GM12873 (cell line): ENCODE measurements around the gene TIMM23.

Experiments
- TF ChIP-seq, protein P1 (sequence below): IDR thresholded peaks from 2 replicates; pipeline ENCODE4 v1.5.1; 2012; ENCODE audit warnings: low read depth, mild to moderate bottlenecking, moderate library complexity, low read length, control low read depth; ENCODE audit not compliant: insufficient read depth; ENCODE audit errors: missing control alignments

The TIMM23 gene

DNA sequence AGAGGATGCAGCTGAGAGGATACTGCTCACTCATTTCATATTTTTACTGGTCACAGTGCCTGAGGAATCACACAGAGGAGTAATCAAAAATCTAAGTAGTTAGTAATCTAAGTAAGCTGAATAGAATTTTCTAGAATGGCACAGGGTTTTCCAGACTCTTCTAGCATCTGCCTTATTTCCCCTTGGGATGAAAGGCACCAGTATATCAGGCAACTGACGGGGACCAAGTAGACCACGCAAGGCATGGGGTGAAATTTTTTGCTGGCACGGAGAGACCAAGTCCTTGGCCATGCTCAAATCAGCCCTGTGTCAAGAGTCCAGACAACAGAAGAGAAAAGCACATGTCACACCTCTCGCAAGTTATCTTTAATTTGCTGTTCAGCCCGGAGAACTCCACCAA lies 43.9 kb downstream of the TIMM23 start:
- TF ChIP-seq, protein P1, sequence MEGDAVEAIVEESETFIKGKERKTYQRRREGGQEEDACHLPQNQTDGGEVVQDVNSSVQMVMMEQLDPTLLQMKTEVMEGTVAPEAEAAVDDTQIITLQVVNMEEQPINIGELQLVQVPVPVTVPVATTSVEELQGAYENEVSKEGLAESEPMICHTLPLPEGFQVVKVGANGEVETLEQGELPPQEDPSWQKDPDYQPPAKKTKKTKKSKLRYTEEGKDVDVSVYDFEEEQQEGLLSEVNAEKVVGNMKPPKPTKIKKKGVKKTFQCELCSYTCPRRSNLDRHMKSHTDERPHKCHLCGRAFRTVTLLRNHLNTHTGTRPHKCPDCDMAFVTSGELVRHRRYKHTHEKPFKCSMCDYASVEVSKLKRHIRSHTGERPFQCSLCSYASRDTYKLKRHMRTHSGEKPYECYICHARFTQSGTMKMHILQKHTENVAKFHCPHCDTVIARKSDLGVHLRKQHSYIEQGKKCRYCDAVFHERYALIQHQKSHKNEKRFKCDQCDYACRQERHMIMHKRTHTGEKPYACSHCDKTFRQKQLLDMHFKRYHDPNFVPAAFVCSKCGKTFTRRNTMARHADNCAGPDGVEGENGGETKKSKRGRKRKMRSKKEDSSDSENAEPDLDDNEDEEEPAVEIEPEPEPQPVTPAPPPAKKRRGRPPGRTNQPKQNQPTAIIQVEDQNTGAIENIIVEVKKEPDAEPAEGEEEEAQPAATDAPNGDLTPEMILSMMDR = no peak

DNA sequence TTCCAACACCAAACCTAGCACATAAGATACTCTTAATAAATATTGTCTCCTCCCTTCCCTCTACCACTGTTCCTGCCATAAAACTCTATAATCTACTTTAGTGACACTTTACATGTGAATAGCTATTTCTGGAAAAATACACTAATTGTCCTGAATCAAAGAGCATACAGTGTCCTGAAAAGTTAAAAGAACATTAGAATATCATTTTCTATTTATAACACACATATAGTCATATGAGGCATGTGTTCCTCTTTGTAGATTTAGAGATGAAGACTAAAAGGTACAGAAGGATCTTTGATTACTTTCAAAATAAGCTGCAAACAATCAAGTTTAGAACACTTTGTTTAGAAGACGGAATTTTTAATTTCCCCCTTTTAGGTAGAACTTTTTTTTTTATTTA lies 44.5 kb downstream of the TIMM23 start:
- TF ChIP-seq, protein P1 = no peak

DNA sequence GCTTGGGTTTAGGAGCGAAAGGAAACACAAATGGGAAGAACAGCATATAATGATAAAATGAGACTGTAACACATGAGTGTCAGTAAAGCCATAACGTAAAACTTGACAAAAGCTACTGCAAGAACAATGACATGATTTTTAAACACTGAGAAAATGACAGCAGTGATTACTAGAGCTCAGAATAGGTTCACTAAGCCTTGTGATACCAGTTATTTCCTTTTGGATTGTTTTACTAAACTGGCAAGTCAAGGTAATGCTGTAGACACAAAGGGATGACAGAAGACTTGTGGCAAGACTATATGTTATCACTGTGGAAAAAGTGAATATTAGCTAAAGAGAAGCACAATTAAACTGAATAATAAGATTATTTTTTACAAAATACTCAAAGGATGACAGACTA lies 45.4 kb downstream of the TIMM23 start:
- TF ChIP-seq, protein P1 = no peak

DNA sequence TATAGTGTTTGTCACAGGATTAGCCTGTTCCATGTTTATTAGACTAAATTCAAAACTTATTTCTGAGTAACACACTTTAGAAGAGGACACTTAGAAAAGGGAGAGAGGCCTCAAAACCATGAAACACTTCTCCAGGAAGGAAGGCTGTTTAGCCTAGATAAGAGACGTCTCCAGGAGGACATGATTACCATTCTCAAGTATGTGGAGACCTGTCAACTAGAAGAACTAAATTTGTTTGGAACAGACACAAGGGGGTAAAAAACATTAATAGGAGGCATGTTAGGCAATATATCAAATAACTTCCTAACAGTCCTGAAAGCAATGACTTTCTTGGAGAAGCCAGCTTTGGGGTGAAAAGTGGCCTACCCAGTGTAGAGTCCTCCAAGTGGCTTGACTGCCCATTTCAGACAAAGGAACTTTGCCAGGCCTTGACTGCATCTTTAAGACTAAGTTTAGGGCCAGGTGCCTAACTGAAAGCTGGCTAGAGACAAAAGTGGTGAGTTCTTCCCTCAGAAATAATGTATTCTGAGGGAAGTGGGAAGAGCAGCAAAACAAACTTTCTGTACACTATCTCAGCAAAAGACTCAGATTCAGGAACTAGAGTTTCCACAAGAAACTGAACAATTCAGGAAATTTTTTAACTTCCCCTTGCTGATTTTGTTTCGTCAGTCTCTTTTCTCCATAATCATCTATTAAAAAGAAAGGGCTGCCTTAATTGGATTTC lies 46.3 kb downstream of the TIMM23 start:
- TF ChIP-seq, protein P1 = no peak

DNA sequence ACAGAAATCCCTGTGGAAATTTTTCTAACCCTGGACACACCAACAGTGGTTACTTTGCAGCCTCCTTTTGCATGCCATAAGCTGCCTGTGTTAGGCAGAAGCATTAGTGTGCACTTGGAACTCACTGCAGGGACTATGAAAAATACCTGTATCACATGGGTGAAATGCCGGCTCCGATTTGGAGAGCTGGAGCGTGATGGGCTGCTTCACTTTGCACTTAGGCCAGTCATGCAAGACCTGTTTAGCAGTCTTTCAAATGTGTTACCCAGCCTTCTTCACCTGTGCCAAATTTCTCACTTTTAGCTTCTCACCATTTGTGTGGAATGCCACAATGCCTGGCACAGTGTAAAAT lies 46.9 kb downstream of the TIMM23 start:
- TF ChIP-seq, protein P1 = no peak

DNA sequence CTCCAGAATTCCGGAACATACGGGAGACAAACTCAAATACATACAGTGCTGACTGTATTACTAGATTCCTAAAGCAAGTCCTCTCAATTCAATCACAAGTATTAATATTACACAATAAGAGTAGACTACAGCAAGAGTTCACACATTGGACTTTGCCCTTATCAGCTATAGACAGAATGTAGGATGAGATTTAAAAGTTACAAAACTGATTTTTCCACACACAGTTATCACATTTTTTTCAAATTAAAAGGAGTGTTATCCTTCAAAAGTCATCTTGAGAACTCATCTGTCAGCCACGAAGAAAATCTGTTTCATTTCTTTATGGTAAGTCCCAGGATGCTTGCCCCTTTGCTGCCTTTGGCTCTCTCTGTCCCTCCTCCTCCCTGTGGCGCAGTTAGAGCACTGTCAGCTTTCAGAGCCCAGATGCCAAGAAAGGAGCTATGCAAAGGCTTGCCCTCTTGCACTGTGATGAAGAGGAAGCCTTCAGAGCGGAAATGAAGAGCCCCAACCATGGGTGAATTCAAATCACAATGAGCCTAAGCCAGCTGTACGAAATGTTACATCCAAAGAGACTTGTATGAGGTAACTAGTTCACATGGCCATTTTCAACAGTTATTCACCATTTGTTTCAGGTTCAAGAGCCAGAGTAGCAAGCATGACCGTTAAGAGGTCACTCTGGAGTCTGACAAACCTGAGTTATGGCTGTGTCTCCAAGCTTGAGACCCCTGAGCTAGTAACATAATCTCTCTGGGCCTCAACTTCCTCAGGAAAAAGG lies 47.5 kb downstream of the TIMM23 start:
- TF ChIP-seq, protein P1 = no peak

DNA sequence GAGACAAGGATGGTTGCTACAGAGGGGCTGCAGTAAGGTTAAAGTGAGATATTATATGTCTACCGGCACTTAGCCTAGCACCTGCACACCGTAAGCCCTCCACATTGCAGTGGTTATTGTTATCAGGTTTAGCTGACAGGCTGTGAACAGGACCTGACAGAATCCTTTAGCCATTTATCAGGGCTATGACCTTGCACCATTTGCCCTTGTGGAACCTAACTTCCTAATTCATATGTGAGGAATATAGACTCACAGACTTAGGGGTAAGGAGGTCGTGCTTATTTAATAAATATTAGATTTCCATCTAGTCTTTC lies 48.0 kb downstream of the TIMM23 start:
- TF ChIP-seq, protein P1 = no peak
